Neural progenitor cell (in vitro differentiated cells): ENCODE data around the gene MYO7B. TPM values are rescaled to one million over a fixed set of nuclear protein-coding genes. Genes with fewer than 3 reads are reported as not detected.

Source experiments
- DNase-seq: peaks from one replicate; pipeline ENCODE4 v3.0.0-alpha.2; 2016; ENCODE audit warnings: low spot score
- H2AFZ ChIP-seq: fragments of 200-600 bp; sonication (generic); replicated peaks from 2 replicates; pipeline ENCODE4 v1.6.1; 2016; ENCODE audit warnings: antibody characterized with exemption
- H3F3A ChIP-seq: fragments of 200-600 bp; sonication (generic); 2 replicates; pipeline ENCODE4 v1.6.1; 2016; ENCODE audit warnings: antibody characterized with exemption, low read depth
- H3K27ac ChIP-seq: fragments of 200-600 bp; sonication (generic); 2 replicates; pipeline ENCODE4 v1.5.1; 2016; ENCODE audit warnings: mild to moderate bottlenecking
- H3K27me3 ChIP-seq: fragments of 200-600 bp; sonication (generic); 2 replicates; pipeline ENCODE4 v1.6.1; 2016; ENCODE audit warnings: mild to moderate bottlenecking, moderate library complexity
- H3K36me3 ChIP-seq: fragments of 200-600 bp; sonication (generic); 2 replicates; pipeline ENCODE4 v1.5.1; 2016
- H3K4me1 ChIP-seq: fragments of 200-600 bp; sonication (generic); 2 replicates; pipeline ENCODE4 v1.6.1; 2016; ENCODE audit warnings: mixed run types
- H3K4me2 ChIP-seq: fragments of 200-600 bp; sonication (generic); 2 replicates; pipeline ENCODE4 v1.6.1; 2016
- H3K4me3 ChIP-seq: fragments of 200-600 bp; sonication (generic); 2 replicates; pipeline ENCODE4 v1.5.1; 2016
- H3K79me2 ChIP-seq: fragments of 200-600 bp; sonication (generic); 2 replicates; pipeline ENCODE4 v1.6.1; 2016; ENCODE audit warnings: low read depth
- H3K9ac ChIP-seq: fragments of 200-600 bp; sonication (generic); 2 replicates; pipeline ENCODE4 v1.6.1; 2016
- H3K9me3 ChIP-seq: fragments of 200-600 bp; sonication (generic); 2 replicates; pipeline ENCODE4 v1.5.1; 2016; ENCODE audit warnings: low read depth
- H4K20me1 ChIP-seq: fragments of 200-600 bp; sonication (generic); 2 replicates; pipeline ENCODE4 v1.6.1; 2016; ENCODE audit warnings: low read depth
- H3K27ac Mint-ChIP-seq: 3 replicates; pipeline ENCODE4 v1.8.0; 2021; ENCODE audit warnings: mixed read lengths
- H3K27me3 Mint-ChIP-seq: 2 replicates; pipeline ENCODE4 v1.8.0; 2022; ENCODE audit warnings: low read depth, mild to moderate bottlenecking, inconsistent platforms, moderate library complexity, mixed read lengths; ENCODE audit not compliant: insufficient read depth
- H3K36me3 Mint-ChIP-seq: 3 replicates; pipeline ENCODE4 v1.8.0; 2021; ENCODE audit warnings: mixed read lengths
- H3K4me1 Mint-ChIP-seq: 3 replicates; pipeline ENCODE4 v1.8.0; 2021; ENCODE audit warnings: mixed read lengths
- H3K4me3 Mint-ChIP-seq: 3 replicates; pipeline ENCODE4 v1.8.0; 2021; ENCODE audit warnings: mild to moderate bottlenecking, moderate library complexity, mixed read lengths
- H3K9me3 Mint-ChIP-seq: 3 replicates; pipeline ENCODE4 v1.8.0; 2020; ENCODE audit warnings: mixed read lengths
- EZH2 ChIP-seq: fragments of 200-600 bp; sonication (generic); IDR thresholded peaks from 2 replicates; pipeline ENCODE4 v1.6.1; 2017; ENCODE audit warnings: antibody characterized with exemption, mild to moderate bottlenecking, moderate library complexity
- EZH2phosphoT487 ChIP-seq: fragments of 200-600 bp; sonication (generic); IDR thresholded peaks from 2 replicates; pipeline ENCODE4 v1.6.1; 2017; ENCODE audit warnings: antibody characterized with exemption
- total RNA-seq: library from RNA; depleted of rRNA; stranded (reverse); fragments of >200 nt; gene quantifications from 2 replicates; pipeline ENCODE4 v1.2.3, GENCODE V29; 2015; ENCODE audit warnings: low replicate concordance
- TF ChIP-seq, protein P1 (sequence below): fragments of 200-600 bp; sonication (generic); IDR thresholded peaks from 2 replicates; pipeline ENCODE4 v1.5.1; 2017; ENCODE audit warnings: antibody characterized with exemption, mild to moderate bottlenecking

MYO7B gene
- total RNA-seq, 1 donor from 2014 or later: not detected

DNA sequence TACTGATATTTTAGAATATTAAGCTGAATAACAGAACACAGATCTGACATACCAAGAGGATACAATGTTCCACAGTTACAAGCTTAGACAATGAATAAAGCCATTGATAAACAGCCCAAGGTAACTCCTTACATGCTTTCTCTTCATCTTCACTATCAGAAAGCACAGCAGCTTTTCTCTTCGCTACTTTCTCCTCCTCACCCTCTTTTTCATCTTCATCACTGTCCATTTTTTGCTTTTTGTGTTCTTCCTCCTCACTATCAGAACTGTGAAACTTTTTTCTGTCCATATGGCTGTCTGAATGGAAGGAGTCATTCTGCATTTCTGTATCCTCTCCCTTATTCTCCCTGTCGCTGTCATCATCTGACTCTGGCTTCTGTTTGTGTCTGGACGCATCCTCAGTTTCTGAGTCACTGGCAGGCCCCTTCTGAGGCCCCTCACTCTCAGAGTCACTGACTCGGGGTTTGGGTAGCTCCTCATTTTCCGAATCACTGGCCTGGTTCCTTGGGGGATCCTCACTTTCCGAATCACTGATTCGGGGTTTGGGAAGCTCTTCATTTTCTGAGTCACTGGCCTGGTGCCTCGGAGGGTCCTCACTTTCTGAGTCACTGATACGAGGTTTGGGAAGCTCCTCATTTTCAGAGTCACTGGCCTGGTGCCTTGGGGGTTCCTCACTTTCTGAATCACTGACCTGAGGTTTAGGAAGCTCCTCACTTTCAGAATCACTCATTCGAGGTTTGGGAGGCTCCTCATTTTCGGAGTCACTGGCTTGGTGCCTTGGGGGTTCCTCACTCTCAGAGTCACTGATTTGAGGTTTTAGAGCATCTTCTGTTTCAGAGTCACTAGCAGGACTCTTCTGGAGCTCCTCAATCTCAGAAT is 30.7 kb upstream of the MYO7B start:
- DNase-seq: no peak
- peaks cover 42% of the 10 kb centered on the region for H3K36me3 ChIP-seq
- H3K79me2 ChIP-seq: peaks cover 44% of the 10 kb centered on the region
- no peak overlapping the region for H3K9ac ChIP-seq
- Mint-ChIP-seq H3K9me3 (no peaks in the 10 kb centered on the region), H3K27me3 (no peaks in the 10 kb centered on the region), H3K4me3 (no peak overlapping the region), H3K36me3 (peaks cover 23% of the 10 kb centered on the region), H3K4me1 (no peaks in the 10 kb centered on the region), H3K27ac (no peak overlapping the region)
- TF ChIP-seq EZH2phosphoT487 (no peak), EZH2 (no peak)
- TF ChIP-seq, protein P1, sequence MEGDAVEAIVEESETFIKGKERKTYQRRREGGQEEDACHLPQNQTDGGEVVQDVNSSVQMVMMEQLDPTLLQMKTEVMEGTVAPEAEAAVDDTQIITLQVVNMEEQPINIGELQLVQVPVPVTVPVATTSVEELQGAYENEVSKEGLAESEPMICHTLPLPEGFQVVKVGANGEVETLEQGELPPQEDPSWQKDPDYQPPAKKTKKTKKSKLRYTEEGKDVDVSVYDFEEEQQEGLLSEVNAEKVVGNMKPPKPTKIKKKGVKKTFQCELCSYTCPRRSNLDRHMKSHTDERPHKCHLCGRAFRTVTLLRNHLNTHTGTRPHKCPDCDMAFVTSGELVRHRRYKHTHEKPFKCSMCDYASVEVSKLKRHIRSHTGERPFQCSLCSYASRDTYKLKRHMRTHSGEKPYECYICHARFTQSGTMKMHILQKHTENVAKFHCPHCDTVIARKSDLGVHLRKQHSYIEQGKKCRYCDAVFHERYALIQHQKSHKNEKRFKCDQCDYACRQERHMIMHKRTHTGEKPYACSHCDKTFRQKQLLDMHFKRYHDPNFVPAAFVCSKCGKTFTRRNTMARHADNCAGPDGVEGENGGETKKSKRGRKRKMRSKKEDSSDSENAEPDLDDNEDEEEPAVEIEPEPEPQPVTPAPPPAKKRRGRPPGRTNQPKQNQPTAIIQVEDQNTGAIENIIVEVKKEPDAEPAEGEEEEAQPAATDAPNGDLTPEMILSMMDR: no peak
- H3K27ac ChIP-seq: no peak overlapping the region
- peaks cover 39% of the 10 kb centered on the region for H4K20me1 ChIP-seq
- peaks cover 7% of the 10 kb centered on the region for H3F3A ChIP-seq
- H3K4me2 ChIP-seq: no peak overlapping the region
- no peak overlapping the region for H3K4me3 ChIP-seq
- no peaks in the 10 kb centered on the region for H3K4me1 ChIP-seq
- no peaks in the 10 kb centered on the region for H3K27me3 ChIP-seq
- no peak overlapping the region for H2AFZ ChIP-seq
- no peaks in the 10 kb centered on the region for H3K9me3 ChIP-seq

DNA sequence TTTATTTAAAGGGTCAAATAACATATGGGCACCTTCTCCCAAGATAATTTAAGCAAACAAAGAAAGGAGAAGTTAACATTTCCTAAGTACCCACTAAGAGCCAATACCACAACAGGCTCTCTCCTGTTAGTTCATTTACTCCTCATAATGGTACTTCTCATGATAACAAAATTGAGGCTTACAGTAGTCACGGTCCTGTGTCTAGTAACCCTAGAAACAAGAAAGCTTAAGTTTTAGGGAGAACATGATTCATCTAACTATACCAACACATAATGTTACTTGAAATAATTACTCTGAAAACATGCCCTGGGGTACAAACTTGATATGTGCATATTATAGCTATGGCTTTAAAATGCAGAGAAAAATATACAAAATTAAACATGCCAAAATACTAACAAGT is 29.0 kb upstream of the MYO7B start:
- no peak overlapping the region for H3K9ac ChIP-seq
- Mint-ChIP-seq H3K4me1 (no peaks in the 10 kb centered on the region), H3K27ac (no peak overlapping the region), H3K4me3 (no peak overlapping the region), H3K27me3 (no peaks in the 10 kb centered on the region), H3K36me3 (peaks cover 25% of the 10 kb centered on the region), H3K9me3 (no peaks in the 10 kb centered on the region)
- no peak overlapping the region for H2AFZ ChIP-seq
- peaks cover 26% of the 10 kb centered on the region for H3K36me3 ChIP-seq
- H3F3A ChIP-seq: peaks cover 4% of the 10 kb centered on the region
- DNase-seq: no peak
- H3K4me2 ChIP-seq: no peak overlapping the region
- no peaks in the 10 kb centered on the region for H3K27me3 ChIP-seq
- no peaks in the 10 kb centered on the region for H3K9me3 ChIP-seq
- no peak overlapping the region for H3K27ac ChIP-seq
- H3K4me3 ChIP-seq: no peak overlapping the region
- H3K4me1 ChIP-seq: no peaks in the 10 kb centered on the region
- H3K79me2 ChIP-seq: peaks cover 61% of the 10 kb centered on the region
- no peak for TF ChIP-seq EZH2phosphoT487
- TF ChIP-seq EZH2: no peak
- TF ChIP-seq, protein P1: no peak
- H4K20me1 ChIP-seq: peaks cover 57% of the 10 kb centered on the region

DNA sequence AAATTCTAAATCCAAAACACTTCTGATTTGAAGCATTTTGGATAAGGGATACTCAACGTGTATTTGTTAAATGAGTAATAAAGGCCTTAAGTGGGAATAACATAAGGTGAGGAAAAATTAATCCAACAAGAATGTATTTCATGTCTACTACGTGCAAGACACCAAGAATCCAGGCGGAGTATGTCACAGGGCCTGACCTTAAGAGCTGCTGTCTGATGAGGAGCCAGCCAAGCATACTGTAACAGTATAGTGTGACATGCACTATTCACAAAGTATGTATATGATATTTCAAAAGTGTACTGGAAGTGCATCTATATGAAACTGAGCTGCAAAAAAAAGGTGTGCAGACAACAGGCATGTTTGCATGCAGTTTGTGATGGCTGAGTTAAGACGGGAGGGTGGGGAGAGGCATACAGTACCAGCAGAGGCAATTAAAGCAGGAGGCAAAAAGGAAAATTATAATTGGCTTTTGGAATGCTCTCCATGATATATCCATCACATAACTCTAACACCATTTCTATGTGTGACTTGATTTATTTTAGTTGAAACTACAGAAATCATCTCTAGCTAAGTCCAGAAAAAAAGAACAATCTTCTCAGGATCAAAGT is 27.4 kb upstream of the MYO7B start:
- peaks cover 70% of the 10 kb centered on the region for H4K20me1 ChIP-seq
- no peaks in the 10 kb centered on the region for H3F3A ChIP-seq
- H3K27ac ChIP-seq: no peak overlapping the region
- Mint-ChIP-seq H3K9me3 (no peaks in the 10 kb centered on the region), H3K27ac (no peak overlapping the region), H3K4me1 (no peaks in the 10 kb centered on the region), H3K4me3 (no peak overlapping the region), H3K36me3 (peaks cover 18% of the 10 kb centered on the region), H3K27me3 (no peaks in the 10 kb centered on the region)
- no peaks in the 10 kb centered on the region for H3K27me3 ChIP-seq
- H3K9me3 ChIP-seq: no peaks in the 10 kb centered on the region
- no peaks in the 10 kb centered on the region for H3K4me1 ChIP-seq
- no peak overlapping the region for H3K9ac ChIP-seq
- H3K79me2 ChIP-seq: peaks cover 77% of the 10 kb centered on the region
- H3K36me3 ChIP-seq: peaks cover 12% of the 10 kb centered on the region
- no peak overlapping the region for H3K4me3 ChIP-seq
- no peak for TF ChIP-seq EZH2
- no peak for TF ChIP-seq EZH2phosphoT487
- TF ChIP-seq, protein P1: no peak
- DNase-seq: no peak
- no peak overlapping the region for H3K4me2 ChIP-seq
- H2AFZ ChIP-seq: no peak overlapping the region
